DOHH2 (cell line): Measurements from ENCODE around the gene KIAA0513.

ENCODE experiments used
- CTCF ChIP-seq: fragments of 200-600 bp; sonication (generic); IDR thresholded peaks from one replicate; pipeline ENCODE4 v1.5.1; 2014; ENCODE audit warnings: antibody characterized with exemption, mild to moderate bottlenecking, low read depth, low read length; ENCODE audit not compliant: poor library complexity, severe bottlenecking
- EZH2phosphoT487 ChIP-seq: fragments of 200-600 bp; sonication (generic); IDR thresholded peaks from 2 replicates; pipeline ENCODE4 v1.6.1; 2017; ENCODE audit warnings: borderline replicate concordance, mild to moderate bottlenecking, antibody characterized with exemption, low read length, moderate library complexity, mixed read lengths

- TF ChIP-seq CTCF (no peak), EZH2phosphoT487 (no peak)
Observed at GRCh38 chr16:85142129-85142513, 114.5 kb downstream of the KIAA0513 start.
